GM12891 (cell line): Measurements from ENCODE around the gene EFNA3.

Source experiments
- POLR2A ChIP-seq: IDR thresholded peaks from 2 replicates; pipeline ENCODE4 v1.6.1; 2011; ENCODE audit warnings: low read depth, low read length, control low read depth
- POLR2AphosphoS5 ChIP-seq: IDR thresholded peaks from 2 replicates; pipeline ENCODE4 v1.6.1; 2011; ENCODE audit warnings: low read depth, low read length, control low read depth
- TAF1 ChIP-seq: IDR thresholded peaks from 2 replicates; pipeline ENCODE4 v1.6.1; 2011; ENCODE audit warnings: low read depth, low read length, control low read depth

DNA sequence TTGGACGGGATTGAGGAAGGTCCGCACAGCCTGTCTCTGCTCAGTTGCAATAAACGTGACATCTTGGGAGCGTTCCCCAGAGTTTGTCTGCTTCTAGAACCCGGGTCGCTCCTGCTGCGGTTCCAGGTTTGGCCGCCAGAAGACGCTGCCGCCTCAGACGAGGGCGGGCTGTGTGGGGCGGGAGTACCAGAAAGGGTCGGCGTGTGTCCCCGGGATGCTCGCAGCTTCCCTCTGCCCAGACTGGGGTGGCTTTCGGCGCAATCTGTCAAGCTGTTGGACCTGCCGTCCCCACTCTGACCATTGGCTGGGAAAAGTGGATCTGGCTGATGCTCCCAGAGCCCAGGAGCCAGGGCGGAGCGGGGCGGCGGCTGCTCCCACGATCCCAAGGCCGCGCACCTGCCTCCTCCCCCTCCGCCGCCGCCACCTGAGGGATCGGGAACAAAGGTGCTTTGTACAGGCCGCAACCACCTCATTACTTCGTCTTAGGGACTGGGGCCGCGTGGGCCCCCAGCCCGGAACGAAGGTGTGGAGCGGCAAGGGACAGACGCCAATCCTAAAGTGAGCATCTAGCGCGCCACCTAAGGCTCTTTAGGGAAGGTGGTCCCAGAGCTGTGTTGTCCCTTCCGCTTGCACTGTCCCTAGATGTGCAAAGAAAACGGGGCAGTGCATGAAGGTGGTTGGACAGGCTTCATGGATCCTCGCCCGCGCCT lies 15.8 kb upstream of the EFNA3 start:
- TF ChIP-seq POLR2AphosphoS5 (no peak), POLR2A (no peak), TAF1 (no peak)
